ENCODE measurements around the gene MORC2.

Gene MORC2

GRCh38 chr22:30892286-30892685, 76.3 kb downstream of the MORC2 start:
- Mint-ChIP-seq H3K36me3 (ENCODE audit: low read depth) (peaks cover 13% of the 10 kb centered on the region), H3K4me1 (ENCODE audit: low read depth) (peaks cover 20% of the 10 kb centered on the region), H3K27ac (no peak overlapping the region), H3K4me3 (no peak overlapping the region), H3K27me3 (no peaks in the 10 kb centered on the region), H3K9me3 (no peaks in the 10 kb centered on the region)
- DNase-seq: peak; percentile 23

GRCh38 chr22:30891781-30892180, 76.8 kb downstream of the MORC2 start:
- H3K4me3 Mint-ChIP-seq: no peak overlapping the region
- no peaks in the 10 kb centered on the region for H3K9me3 Mint-ChIP-seq
- no peaks in the 10 kb centered on the region for H3K27me3 Mint-ChIP-seq
- peaks cover 20% of the 10 kb centered on the region for H3K4me1 Mint-ChIP-seq (ENCODE audit: low read depth)
- no peak overlapping the region for H3K27ac Mint-ChIP-seq
- H3K36me3 Mint-ChIP-seq (ENCODE audit: low read depth): peaks cover 11% of the 10 kb centered on the region
- peak; percentile 25 for DNase-seq

DNA sequence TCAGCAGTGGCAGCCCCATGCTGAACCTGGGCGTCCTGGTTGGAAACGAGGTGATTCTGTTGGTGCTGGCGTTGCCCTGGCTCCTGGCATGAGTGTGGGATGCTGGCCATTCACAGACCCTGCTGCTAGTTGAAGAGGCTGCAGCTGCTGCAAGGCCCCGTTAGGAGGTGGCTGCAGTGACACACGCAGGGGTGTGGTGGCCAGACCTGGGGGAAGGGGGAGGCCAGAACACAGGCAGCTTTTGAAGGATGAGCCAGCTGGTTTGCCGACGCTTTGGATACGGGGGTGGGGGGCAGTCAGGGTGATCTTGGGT, 77.2 kb downstream of the MORC2 start:
- DNase-seq: peak; percentile 17
- Mint-ChIP-seq H3K36me3 (ENCODE audit: low read depth) (peaks cover 11% of the 10 kb centered on the region), H3K4me1 (ENCODE audit: low read depth) (peaks cover 20% of the 10 kb centered on the region), H3K4me3 (no peak overlapping the region), H3K27me3 (no peaks in the 10 kb centered on the region), H3K27ac (no peak overlapping the region), H3K9me3 (no peaks in the 10 kb centered on the region)

GRCh38 chr22:30890686-30891442, 77.7 kb downstream of the MORC2 start:
- Mint-ChIP-seq H3K27me3 (no peaks in the 10 kb centered on the region), H3K36me3 (ENCODE audit: low read depth) (peaks cover 11% of the 10 kb centered on the region), H3K4me3 (no peak overlapping the region), H3K4me1 (ENCODE audit: low read depth) (peaks cover 20% of the 10 kb centered on the region), H3K27ac (no peak overlapping the region), H3K9me3 (no peaks in the 10 kb centered on the region)
- DNase-seq: peak; percentile 58

DNA sequence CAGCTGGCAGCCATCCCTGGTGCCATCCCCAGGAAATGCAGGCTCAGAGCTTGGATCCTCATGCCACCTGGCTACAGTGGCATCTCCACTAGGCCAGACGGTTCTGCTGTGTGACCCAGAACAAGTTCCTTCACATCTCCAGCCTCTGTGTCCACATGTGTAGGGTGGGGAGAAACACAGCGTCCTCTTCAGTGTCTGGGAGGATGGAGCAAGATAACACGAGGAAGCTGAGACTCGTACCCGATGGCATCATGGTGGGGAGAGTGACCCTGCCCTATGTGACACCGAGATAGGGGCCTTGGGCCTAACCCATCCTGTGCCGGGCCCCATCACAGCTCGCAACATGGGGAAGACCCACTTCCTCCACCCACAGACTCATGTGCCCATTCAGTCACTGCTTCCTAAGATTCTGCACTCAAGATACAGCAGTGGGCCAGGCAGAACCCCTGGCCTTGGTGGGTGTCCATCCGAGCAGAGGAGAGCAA, 78.5 kb downstream of the MORC2 start:
- Mint-ChIP-seq H3K9me3 (no peaks in the 10 kb centered on the region), H3K4me3 (no peak overlapping the region), H3K27me3 (no peaks in the 10 kb centered on the region), H3K36me3 (ENCODE audit: low read depth) (peaks cover 11% of the 10 kb centered on the region), H3K4me1 (ENCODE audit: low read depth) (peaks cover 19% of the 10 kb centered on the region), H3K27ac (no peak overlapping the region)
- DNase-seq: no peak

GRCh38 chr22:30889268-30889995, 79.1 kb downstream of the MORC2 start:
- H3K4me1 Mint-ChIP-seq (ENCODE audit: low read depth): peaks cover 12% of the 10 kb centered on the region

GRCh38 chr22:30887861-30888260, 80.7 kb downstream of the MORC2 start:
- Mint-ChIP-seq H3K36me3 (ENCODE audit: low read depth) (peaks cover 11% of the 10 kb centered on the region), H3K4me1 (ENCODE audit: low read depth) (no peaks in the 10 kb centered on the region), H3K4me3 (no peak overlapping the region), H3K27ac (no peak overlapping the region), H3K27me3 (no peaks in the 10 kb centered on the region), H3K9me3 (no peaks in the 10 kb centered on the region)
- DNase-seq: no peak

More at GRCh38 chr22:30889268-30889995, 79.1 kb downstream of the MORC2 start:
- no peaks in the 10 kb centered on the region for H3K27me3 Mint-ChIP-seq
- H3K4me3 Mint-ChIP-seq: no peak overlapping the region
- H3K36me3 Mint-ChIP-seq (ENCODE audit: low read depth): peaks cover 11% of the 10 kb centered on the region
- no peaks in the 10 kb centered on the region for H3K9me3 Mint-ChIP-seq
- no peak overlapping the region for H3K27ac Mint-ChIP-seq
- DNase-seq: no peak

GRCh38 chr22:30887453-30887852, 81.1 kb downstream of the MORC2 start:
- no peak for DNase-seq
- H3K4me3 Mint-ChIP-seq: no peak overlapping the region
- no peaks in the 10 kb centered on the region for H3K27me3 Mint-ChIP-seq
- no peaks in the 10 kb centered on the region for H3K9me3 Mint-ChIP-seq
- H3K36me3 Mint-ChIP-seq (ENCODE audit: low read depth): peaks cover 11% of the 10 kb centered on the region
- no peak overlapping the region for H3K27ac Mint-ChIP-seq
- no peaks in the 10 kb centered on the region for H3K4me1 Mint-ChIP-seq (ENCODE audit: low read depth)

DNA sequence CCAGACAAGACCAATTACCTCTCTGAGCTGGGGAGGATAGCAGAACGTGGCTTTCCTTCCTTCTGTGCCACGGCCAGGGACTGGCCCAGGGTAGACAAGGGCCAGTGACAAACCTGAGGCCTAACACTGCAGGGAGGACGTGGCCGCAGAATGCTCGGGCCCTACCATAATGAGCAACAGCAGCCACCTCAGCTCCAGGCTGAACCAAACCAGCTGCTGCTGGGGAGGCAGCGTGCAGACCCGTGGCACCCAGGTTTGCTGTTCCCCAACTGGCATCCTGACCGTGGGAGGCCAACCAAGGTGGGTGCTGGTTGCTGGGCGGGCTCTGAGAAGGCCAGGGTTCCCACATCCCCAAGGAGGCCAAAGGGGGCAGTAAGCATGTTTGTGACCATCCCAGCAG, 83.0 kb downstream of the MORC2 start:
- no peaks in the 10 kb centered on the region for H3K9me3 Mint-ChIP-seq
- H3K27me3 Mint-ChIP-seq: no peaks in the 10 kb centered on the region
- H3K4me3 Mint-ChIP-seq: no peak overlapping the region
- H3K36me3 Mint-ChIP-seq (ENCODE audit: low read depth): peaks cover 11% of the 10 kb centered on the region
- no peaks in the 10 kb centered on the region for H3K4me1 Mint-ChIP-seq (ENCODE audit: low read depth)
- no peak for DNase-seq
- no peak overlapping the region for H3K27ac Mint-ChIP-seq

- Mint-ChIP-seq H3K27me3 (no peaks in the 10 kb centered on the region), H3K27ac (no peak overlapping the region)
These were observed 83.6 kb downstream of the MORC2 start for GRCh38 chr22:30885001-30885366.

DNA sequence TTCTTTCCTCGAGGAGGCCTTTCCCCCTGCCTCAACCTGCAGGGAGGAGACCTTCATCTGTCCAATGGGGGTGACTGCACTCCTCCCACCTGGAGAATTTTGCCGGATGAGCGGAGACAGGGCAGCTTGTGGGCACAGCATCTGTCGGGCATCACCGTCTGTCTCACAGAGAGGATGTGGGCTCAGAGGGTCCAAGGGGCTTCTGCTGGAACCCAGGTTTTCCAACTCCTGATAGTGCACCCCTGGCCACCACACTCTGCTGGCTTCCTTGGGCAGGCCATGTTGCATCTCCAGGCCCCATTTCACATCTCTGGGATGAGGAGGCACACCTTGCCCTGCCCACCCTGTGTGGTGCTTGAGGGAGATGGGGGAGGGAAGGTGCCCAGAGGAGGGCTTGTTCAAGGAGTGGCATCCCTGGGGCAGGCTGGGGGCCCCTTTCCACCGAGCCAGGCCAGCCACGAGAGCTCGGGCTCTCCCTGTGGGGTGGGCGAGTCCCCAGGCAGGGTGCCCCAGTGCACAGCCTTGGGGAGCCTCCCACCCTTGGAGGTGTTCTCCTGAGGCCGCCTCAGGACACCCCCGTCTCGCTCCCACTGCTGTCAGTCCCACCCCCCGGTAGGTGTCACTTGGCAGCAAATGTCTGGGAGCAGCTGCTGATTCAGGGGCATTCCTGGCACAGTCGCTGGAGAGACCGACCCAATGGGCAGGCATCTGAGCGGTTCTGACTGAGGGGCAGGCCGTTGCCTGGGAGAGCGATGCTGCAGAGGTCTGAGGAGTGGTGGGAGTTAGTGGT, 84.2 kb downstream of the MORC2 start:
- H3K4me3 Mint-ChIP-seq: no peak overlapping the region
- peaks cover 6% of the 10 kb centered on the region for H3K36me3 Mint-ChIP-seq (ENCODE audit: low read depth)
- H3K9me3 Mint-ChIP-seq: no peaks in the 10 kb centered on the region
- H3K4me1 Mint-ChIP-seq (ENCODE audit: low read depth): no peaks in the 10 kb centered on the region
- no peaks in the 10 kb centered on the region for H3K27me3 Mint-ChIP-seq
- DNase-seq: no peak
- no peak overlapping the region for H3K27ac Mint-ChIP-seq

More at GRCh38 chr22:30885001-30885366, 83.6 kb downstream of the MORC2 start:
- Mint-ChIP-seq H3K4me1 (ENCODE audit: low read depth) (no peaks in the 10 kb centered on the region), H3K4me3 (no peak overlapping the region), H3K36me3 (ENCODE audit: low read depth) (peaks cover 8% of the 10 kb centered on the region), H3K9me3 (no peaks in the 10 kb centered on the region)
- no peak for DNase-seq

GRCh38 chr22:30883586-30884145, 84.9 kb downstream of the MORC2 start:
- H3K27me3 Mint-ChIP-seq: no peaks in the 10 kb centered on the region
- H3K4me1 Mint-ChIP-seq (ENCODE audit: low read depth): no peaks in the 10 kb centered on the region
- H3K36me3 Mint-ChIP-seq (ENCODE audit: low read depth): peaks cover 4% of the 10 kb centered on the region
- no peak for DNase-seq
- H3K9me3 Mint-ChIP-seq: no peaks in the 10 kb centered on the region
- no peak overlapping the region for H3K4me3 Mint-ChIP-seq
- H3K27ac Mint-ChIP-seq: no peak overlapping the region

DNA sequence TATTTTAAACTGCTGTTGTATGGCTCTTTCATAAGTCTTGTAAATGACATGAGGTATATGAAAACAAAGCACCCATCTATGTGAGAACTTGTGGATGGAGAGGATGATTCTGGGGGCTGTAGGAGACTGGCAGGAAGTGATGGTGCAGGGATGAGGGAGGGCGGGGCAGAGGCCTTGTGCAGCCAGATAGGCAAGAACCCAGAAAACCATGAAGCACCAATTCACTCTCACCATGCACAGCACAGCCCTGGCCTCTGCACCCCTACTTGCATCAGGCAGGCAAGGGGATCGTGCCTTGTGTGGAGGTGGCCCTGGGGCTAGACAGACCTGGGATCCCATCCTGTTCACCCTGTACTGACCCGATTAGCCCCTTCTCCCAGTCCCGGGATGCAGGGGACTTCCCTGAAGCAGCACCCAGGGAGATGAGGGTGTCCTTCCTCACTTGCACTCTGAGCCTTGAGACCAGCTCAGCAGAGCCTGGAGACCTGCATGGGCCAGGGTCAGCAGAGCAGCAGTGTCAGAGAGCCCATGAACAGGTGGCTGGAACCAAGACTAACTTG, 85.5 kb downstream of the MORC2 start:
- H3K4me1 Mint-ChIP-seq (ENCODE audit: low read depth): no peaks in the 10 kb centered on the region
- no peaks in the 10 kb centered on the region for H3K27me3 Mint-ChIP-seq
- peaks cover 4% of the 10 kb centered on the region for H3K36me3 Mint-ChIP-seq (ENCODE audit: low read depth)
- no peak overlapping the region for H3K4me3 Mint-ChIP-seq
- no peak overlapping the region for H3K27ac Mint-ChIP-seq
- no peak for DNase-seq
- H3K9me3 Mint-ChIP-seq: no peaks in the 10 kb centered on the region

DNA sequence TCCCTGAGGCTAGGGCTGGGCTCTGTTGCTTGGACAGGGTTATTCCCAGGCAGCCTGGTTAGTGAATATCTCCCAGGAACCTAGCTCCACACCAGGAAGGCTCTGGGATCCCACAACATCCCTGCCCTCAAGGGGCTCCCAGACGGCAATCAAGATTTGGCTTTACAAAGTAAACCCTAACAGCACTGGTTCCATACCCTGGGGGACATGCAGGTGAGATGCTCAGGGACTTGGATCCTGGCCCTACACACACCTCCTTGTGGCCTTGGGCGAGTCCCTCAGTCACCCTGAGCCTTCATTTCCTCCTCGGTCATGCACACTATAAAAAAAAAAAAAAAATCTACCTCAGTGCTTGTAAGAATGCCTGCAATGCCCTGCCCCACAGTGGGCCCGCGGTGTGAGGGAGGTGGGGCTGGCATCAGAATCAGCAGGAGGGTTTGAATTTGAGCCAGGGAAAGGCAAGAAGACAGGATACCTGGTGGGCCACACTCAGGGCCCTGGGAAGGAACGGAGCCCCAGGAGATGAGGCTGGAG, 86.3 kb downstream of the MORC2 start:
- H3K27me3 Mint-ChIP-seq: no peaks in the 10 kb centered on the region
- H3K4me3 Mint-ChIP-seq: no peak overlapping the region
- no peak for DNase-seq
- H3K36me3 Mint-ChIP-seq (ENCODE audit: low read depth): no peaks in the 10 kb centered on the region
- H3K27ac Mint-ChIP-seq: no peak overlapping the region
- no peaks in the 10 kb centered on the region for H3K9me3 Mint-ChIP-seq
- no peaks in the 10 kb centered on the region for H3K4me1 Mint-ChIP-seq (ENCODE audit: low read depth)

All from activated T-cell treated with anti-CD3 and anti-CD28 coated beads, Interleukin-2, amount 50 U/mL, for 24 hours (primary cell).